IPS-18c (cell line): ENCODE data around the gene FNDC10.

Source experiments
- H3K4me3 ChIP-seq: 2 replicates; pipeline ENCODE4 v1.7.0; 2013; ENCODE audit warnings: low read depth, mild to moderate bottlenecking, low read length, moderate library complexity; ENCODE audit not compliant: insufficient read depth
- H3K9me3 ChIP-seq: one replicate; pipeline ENCODE4 v1.6.1; 2013; ENCODE audit warnings: mild to moderate bottlenecking, low read length, moderate library complexity; ENCODE audit not compliant: control insufficient read depth, insufficient read depth

The FNDC10 gene

DNA sequence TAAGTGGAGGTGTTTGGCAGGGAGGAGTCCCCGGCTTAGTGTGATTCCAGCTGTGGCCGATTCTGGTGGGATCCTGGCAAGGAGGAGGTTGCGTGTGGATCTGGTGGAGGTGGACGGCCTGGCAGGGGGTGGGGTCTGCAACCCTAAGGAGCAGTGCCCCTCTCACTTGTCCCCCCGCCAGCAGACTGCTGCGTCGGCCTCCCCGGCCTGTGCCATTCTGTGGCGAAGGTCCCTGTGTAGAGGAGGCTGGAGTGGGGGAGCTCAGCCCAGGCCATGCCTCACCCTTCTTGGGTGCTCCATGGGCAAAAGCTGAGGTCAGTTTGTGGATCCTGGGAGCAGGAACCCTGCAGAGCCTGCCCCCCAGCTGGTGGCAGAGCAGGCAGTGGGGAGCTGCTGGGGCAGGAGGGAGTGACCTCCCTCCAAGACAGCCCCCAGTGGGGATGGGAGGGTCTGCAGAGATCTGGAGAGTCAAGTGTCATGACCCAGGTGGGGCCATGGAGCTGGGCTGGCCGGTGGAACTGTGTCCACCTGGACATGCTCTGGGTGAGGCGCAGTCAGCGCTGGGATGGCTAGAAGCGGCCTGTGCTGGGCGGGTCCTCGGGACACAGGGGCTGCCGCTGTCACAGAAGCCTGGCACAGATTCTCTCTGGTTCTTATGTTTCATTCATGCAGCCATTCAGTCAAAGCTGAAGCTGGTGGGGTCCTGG lies 20.7 kb upstream of the FNDC10 start:
- Histone ChIP-seq H3K9me3 (no peaks in the 10 kb centered on the region), H3K4me3 (no peak overlapping the region)

DNA sequence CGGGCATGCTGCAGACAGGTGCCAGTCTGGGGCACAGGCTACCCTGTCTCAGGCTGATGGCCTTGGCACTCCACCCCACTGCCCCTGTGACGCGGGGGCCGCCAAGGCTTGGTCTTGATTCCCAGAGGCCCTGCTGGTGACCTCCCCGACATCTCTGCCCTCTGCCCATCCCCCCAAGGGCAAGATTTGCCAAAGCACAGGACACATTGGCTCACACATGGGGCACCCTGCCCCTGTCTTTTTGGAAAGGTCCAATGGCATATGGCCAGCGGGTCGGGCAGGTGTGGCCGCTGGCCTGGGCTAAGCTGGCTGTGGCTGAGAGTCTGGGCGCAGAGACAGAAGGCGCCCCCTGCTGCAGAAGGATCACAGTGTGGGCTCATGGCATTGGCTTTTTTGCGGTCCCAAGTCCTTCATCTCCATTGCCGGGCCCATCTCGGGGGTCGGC lies 20.0 kb upstream of the FNDC10 start:
- Histone ChIP-seq H3K9me3 (no peaks in the 10 kb centered on the region), H3K4me3 (no peak overlapping the region)

DNA sequence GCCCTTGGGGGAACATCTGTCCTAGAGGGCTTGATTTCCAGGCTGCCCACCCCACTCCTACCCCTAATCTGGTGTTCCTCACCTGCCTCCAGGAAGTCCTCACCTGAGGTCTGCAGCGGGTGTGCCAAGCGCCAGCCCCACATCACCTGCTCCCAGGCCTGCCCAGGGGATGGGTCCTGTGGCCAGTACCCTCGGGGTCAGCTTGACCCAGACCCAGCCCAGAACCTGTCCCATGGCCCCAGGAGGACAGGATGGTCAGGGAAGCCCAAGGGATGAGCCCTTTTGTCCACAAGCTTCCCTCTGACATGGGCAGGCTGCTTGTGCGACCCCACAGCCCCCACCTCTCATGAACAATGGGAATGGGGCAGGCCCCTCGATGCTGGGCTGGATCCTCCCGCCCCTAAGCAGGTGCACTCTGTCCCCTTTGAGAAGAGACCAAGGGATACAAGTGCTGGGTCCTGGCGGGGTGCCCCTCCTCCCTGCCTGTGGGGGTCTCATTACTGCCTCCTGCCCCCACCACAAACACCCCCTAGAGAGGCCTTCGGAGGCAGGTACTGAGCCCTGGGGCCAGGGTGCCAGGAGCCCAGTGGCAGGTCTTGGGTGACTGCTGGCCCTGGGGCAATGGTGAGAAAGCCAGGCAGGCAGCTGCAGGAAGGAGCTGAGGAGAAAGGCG lies 18.6 kb upstream of the FNDC10 start:
- Histone ChIP-seq H3K9me3 (no peaks in the 10 kb centered on the region), H3K4me3 (no peak overlapping the region)

DNA sequence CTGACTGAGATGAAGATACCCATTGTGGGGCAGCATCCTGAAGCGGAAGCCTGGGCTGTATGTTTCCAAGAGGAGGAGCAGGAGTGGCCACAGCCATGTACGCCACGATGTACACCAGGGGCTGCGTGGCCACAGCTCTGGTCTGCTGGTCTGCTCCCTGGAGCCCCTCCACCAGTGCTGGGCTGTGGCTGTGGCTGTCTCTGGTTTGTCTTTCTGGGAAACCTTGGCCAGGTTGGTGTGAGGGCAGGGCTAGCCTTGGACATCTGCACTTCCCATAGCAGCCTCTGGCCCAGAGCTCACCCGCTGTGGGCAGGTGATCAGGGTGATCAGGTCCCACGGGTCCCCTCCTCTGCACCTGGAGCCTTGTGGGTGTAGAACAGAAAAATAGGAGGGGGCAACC lies 18.0 kb upstream of the FNDC10 start:
- no peaks in the 10 kb centered on the region for H3K9me3 ChIP-seq
- no peak overlapping the region for H3K4me3 ChIP-seq

DNA sequence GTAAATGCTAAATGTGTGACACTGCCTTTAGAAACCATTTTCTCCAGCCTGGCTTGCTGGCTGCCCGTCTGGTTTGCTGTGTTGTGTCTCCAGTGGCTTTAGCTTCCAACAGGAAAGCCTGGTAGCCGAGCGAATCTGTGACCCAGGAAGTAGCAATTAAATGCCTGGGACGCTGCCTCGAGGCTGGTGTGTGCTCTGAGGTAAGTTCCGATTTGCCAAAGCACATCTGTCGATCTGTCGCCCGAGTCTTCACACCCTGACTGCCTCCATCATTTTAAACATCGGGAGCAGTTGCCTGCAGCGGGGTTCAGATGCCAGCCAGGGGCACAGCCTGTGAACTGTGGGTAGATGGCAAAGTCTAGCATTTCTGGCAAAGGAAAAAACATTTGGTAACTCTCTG lies 17.6 kb upstream of the FNDC10 start:
- H3K4me3 ChIP-seq = no peak overlapping the region
- H3K9me3 ChIP-seq = no peaks in the 10 kb centered on the region

DNA sequence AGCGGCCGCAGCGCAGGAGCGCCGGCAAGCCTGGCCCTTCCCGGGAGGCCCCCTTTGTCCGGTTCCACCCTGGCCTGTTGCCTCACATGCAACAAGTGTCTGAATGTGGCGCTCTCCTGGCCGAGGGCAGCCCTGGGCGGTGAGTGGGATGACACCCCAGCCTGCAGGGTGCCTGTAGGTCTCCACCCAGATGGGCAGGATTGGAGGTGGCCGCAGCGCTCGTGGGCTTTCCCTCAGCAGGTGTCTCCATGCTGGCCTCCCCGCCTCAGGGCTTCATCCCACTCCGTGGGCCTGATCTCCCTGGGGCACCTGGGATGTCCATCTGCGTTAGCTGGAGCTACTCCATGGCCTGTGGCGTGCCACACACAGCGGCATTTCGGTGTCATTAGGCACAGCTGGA lies 16.9 kb upstream of the FNDC10 start:
- Histone ChIP-seq H3K4me3 (peak overlapping the region; percentile 99), H3K9me3 (no peaks in the 10 kb centered on the region)

DNA sequence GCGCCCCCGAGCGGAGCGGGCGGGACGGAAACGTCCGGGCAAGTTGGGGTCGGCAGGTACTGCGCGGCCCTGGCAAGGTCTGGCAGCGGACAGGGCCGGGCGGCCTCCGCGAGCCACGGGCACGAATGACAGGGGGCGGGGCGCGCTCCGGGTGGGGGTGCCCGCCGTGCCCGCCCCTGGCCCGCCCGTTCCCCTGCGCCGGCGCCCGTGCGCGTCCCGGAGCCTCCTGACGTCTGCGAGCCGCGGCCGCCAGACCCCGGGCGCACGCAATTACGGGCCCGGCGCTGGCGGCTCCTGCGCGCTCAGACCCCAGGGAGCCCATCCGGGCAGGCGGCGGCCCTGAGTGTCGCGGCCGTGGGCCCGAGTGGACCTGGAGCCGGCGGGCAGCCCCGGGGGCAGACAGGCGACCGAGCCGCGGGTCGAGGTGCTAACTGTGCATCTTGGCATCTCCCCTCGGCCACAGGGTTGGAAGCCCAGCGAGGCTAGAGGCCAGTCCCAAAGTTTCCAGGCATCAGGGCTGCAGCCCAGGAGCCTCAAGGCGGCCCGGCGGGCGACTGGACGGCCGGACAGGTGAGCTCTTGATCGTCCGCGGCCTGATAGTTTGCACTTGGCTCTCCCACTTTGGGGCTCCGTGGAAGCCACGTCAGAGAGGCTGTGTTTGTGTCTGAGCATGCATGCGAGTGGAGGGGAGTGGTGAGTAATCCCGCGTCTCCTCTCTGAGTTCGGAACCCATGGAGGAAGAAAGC lies 16.3 kb upstream of the FNDC10 start:
- Histone ChIP-seq H3K4me3 (peak overlapping the region; percentile 99), H3K9me3 (no peaks in the 10 kb centered on the region)

DNA sequence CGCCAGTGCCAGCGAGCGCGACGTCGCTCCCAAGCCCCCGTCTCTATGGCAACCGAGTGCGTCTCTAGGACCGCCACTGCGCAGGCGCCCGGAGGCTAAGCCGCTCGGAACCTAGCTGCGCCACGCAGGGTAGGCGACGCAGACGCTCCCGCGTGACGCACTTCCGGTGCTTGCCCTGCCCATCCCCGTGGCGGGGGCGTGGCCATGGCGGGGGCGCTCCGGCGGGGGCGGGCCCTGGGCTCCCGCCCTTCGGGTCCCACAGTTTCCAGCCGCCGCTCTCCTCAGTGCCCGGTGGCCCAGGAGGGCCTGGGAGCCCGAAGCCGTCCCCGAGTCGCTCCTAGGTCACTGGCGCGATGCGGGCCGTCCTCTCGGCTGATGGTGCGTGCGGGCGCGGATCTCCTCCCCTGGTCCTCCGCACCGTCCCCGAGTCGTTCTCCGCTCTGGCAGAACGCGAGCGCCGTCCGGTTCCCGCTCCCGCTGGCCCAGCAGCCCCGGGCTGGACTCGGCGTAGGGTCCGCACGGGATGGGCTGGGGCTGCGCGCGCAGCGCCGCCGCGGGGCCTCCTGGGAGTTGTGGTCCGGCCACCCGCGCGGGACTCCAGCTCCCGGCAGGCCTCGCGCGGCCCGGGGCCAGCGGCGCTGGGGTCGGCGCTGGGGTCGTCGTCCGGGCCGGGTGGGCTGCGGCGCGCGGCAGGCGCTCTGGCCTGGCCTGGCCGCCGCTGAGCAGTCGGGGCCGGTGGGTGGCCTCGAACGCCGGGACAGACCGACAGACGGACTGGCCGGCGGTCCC lies 15.5 kb upstream of the FNDC10 start, which contains the start of gene MIB2:
MIB2 (plus strand) TSS at position 245 of the 789 bp plus-strand sequence. CDS start 7,953 bp downstream, outside the sequence.
- Histone ChIP-seq H3K4me3 (peak within 1 kb of the TSS; percentile 99), H3K9me3 (no peaks in the 10 kb centered on the region)

DNA sequence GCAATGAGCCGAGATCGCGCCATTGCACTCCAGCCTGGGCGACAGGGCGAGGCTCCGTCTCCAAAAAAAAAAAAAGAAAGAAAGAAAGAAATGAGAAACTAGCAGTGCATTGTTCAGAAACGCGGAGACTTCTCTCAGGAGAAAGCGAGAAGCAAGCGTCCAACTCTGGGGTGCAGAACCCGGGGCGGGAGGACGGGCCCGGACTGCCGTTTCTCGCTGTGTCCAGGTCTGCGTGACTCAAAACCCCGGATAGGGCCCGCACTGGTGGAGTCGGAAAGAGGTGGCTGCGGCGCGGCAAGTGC lies 15.0 kb upstream of the FNDC10 start:
- Histone ChIP-seq H3K4me3 (peak overlapping the region; percentile 99), H3K9me3 (no peaks in the 10 kb centered on the region)

DNA sequence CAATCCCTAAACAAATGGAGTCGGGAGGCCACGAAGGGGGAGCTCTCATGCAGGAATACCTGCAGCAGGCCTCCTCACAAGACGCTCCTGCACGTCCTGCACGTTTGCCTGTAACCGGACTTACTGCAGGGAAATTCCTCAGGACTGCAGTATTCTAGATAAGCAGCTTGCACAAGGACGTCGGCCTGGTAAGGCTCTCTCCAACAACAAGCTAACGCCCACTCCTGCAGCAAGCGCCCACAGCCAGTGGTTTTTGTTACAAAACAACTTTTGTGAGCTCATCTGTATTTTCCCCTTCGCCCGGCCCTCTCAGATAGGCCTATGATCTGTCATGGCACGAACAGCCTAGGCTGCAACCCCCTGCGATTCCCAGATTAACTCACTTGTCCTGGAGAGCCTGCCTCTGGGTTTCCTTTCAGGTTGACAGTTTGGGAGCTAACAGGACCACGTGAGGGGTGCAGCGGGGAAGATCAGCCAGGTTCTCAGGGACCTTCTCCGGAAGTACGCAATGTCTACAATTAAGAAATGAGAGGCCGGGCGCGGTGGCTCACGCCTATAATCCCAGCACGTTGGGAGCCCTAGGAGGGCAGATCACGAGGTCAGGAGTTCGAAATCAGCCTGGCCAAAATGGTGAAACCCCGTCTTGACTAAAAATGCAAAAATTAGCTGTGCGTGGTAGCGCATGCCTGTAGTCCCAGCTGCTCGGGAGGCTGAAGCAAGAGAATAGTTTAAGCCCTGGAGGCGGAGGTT lies 14.4 kb upstream of the FNDC10 start:
- Histone ChIP-seq H3K4me3 (peak overlapping the region; percentile 99), H3K9me3 (no peaks in the 10 kb centered on the region)

DNA sequence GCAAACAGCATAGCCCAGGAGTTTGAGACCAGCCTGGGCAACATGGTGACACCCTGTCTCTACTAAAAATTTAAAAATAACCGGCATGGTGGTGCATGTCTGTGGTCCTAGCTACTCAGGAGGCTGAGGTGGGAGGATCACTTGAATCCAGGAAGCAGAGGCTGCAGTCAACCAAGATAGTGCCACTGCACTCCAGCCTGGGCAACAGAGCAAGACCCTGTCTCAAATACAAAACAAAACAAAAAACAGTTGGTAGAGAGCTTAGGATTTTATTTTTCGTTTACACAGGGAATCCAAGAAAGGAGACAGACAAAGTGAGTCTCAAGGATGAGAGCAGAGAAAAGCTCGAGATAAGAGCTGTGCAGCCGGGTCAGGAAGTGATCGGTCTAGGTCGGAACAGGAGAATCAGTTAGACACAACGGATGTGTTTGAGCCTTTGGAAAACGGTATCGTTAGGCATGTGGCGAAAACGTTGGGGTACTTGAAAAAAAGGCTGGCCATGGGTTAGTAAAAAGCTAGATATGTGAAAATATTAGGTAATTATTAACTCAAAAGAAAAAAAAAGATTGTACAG lies 13.7 kb upstream of the FNDC10 start:
- no peak overlapping the region for H3K4me3 ChIP-seq
- H3K9me3 ChIP-seq = no peaks in the 10 kb centered on the region

DNA sequence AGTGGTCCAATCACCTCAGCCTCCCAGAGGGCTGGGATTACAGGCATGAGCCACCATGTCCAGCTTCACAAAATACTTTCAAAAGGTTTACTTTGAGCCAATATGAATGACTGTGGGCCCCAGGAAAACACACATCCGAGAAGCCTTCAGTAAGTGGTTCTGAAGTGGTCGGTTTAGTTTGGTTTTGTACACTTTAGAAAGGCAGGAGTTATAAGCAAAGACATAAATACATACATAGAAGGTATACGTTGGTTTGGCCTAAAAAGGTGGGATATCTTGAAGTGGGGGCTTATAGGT lies 12.1 kb upstream of the FNDC10 start:
- H3K4me3 ChIP-seq = no peak overlapping the region
- H3K9me3 ChIP-seq = no peaks in the 10 kb centered on the region

DNA sequence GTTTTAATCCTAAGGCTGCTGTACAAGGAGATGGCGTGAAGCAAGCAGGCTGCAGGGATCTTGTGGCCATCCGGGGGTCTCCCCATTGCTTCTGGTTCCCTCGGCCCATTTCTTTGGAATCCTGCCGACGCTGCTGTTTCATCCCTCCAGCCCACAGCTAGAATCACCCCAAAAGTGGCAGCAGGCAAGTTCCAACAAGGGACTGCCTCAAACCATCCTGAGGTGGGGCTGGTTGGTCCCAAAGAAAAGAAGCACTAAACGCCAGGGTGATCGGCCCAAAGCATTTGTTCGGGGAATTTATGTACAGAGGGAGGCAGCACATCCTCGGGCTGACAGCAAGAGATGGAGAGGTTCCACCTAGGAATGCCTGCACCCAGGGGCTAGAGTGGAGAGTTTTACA lies 10.9 kb upstream of the FNDC10 start:
- no peaks in the 10 kb centered on the region for H3K9me3 ChIP-seq
- no peak overlapping the region for H3K4me3 ChIP-seq

DNA sequence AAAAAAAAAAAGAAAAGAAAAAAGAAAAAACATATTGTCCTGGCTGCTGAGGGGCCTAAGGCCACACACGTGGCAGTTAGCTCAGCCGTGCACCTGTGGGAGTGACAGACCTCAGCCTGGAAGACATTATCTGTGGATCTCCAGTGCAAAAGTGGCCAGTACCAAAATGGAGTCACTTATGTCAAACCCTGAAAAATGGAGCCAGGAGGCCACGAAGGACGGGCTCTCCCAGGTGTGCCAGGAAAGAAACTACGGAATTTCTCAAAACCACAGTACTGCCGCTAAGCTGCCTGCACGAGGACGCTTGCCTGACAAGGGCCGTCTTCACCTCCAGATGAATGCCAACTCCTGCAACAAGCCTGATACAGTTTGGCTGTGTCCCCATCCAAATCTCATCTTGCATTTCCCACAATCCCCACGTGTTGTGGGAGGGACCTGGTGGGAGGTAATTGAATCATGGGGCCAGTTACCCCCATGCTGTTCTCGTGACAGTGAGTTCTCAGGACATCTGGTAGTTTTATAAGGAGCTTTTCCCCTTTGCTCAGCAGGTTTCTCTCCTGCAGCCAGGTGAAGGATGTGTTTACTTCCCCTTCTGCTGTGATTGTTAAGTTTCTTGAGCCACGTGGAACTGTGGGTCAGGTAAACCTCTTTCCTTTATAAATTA lies 10.0 kb upstream of the FNDC10 start:
- Histone ChIP-seq H3K4me3 (no peak overlapping the region), H3K9me3 (no peaks in the 10 kb centered on the region)

DNA sequence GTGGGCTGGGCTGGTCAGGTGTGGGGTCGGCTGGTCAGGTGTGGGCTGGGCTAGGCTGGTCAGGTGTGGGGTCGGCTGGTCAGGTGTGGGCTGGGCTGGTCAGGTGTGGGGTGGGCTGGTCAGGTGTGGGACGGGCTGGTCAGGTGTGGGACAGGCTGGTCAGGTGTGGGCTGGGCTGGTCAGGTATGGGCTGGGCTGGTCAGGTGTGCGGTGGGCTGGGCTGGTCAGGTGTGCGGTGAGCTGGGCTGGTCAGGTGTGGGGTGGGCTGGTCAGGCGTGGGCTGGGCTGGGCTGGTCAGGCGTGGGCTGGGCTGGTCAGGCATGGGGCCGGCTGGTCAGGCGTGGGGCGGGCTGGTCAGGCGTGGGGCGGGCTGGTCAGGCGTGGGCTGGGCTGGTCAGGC lies 6.3 kb upstream of the FNDC10 start:
- H3K4me3 ChIP-seq = no peak overlapping the region
- no peaks in the 10 kb centered on the region for H3K9me3 ChIP-seq

DNA sequence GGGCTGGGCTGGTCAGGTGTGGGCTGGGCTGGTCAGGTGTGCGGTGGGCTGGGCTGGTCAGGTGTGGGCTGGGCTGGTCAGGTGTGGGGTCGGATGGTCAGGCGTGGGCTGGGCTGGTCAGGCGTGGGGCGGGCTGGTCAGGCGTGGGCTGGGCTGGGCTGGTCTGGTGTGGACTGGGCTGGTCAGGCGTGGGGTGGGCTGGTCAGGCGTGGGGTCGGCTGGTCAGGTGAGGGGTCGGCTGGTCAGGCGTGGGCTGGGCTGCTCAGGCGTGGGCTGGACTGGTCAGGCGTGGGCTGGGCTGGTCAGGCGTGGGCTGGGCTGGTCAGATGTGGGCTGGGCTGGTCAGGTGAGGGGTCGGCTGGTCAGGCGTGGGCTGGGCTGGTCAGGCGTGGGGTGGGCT lies 5.8 kb upstream of the FNDC10 start:
- Histone ChIP-seq H3K4me3 (no peak overlapping the region), H3K9me3 (no peaks in the 10 kb centered on the region)
